Measurements from ENCODE around the gene NPW.
A peak's percentile ranks its signal among the peaks of the same experiment; 100 is the strongest.
"Not testable (repeated sequence)": the region's sequence is repeated elsewhere in the genome, so short reads cannot be mapped to it uniquely, and the experiment has no call there.

NPW gene

GRCh38 chr16:2023092-2024031, 3.8 kb downstream of the NPW start:
- DNase-seq = peak; percentile 86 to 98 (median 91)

GRCh38 chr16:2024032-2024420, 4.4 kb downstream of the NPW start:
- no peak for DNase-seq

GRCh38 chr16:2025251-2025650, 5.7 kb downstream of the NPW start:
- no peak for DNase-seq

GRCh38 chr16:2025878-2026460, 6.4 kb downstream of the NPW start:
- no peak for DNase-seq

GRCh38 chr16:2026461-2027023, 7.0 kb downstream of the NPW start, which contains the start of gene NHERF2:
Gene NHERF2, plus strand, starts transcription at chr16:2026902. Its CDS starts 104 bp downstream, at chr16:2027006.
- peak in 2 of 5 experiments; percentile 27 to 42 for DNase-seq

- peak in 1 of 5 experiments; percentile 19 for DNase-seq
Observed at GRCh38 chr16:2027024-2028010, 7.7 kb downstream of the NPW start.

- no peak for DNase-seq
Observed at GRCh38 chr16:2028146-2028545, 8.6 kb downstream of the NPW start.

GRCh38 chr16:2028620-2029220, 9.1 kb downstream of the NPW start:
- DNase-seq = no peak

GRCh38 chr16:2029350-2029749, 9.8 kb downstream of the NPW start:
- DNase-seq = no peak

GRCh38 chr16:2030036-2030435, 10.5 kb downstream of the NPW start:
- no peak for DNase-seq

GRCh38 chr16:2031081-2031577, 11.5 kb downstream of the NPW start:
- DNase-seq = no peak

- no peak for DNase-seq
Observed at GRCh38 chr16:2032285-2033056, 12.9 kb downstream of the NPW start.

- no peak for DNase-seq
Observed at GRCh38 chr16:2033057-2033908, 13.7 kb downstream of the NPW start.

GRCh38 chr16:2033909-2034695, 14.5 kb downstream of the NPW start:
- DNase-seq = not testable (repeated sequence)

GRCh38 chr16:2034696-2035430, 15.3 kb downstream of the NPW start:
- DNase-seq = no peak

GRCh38 chr16:2035431-2036199, 16.0 kb downstream of the NPW start:
- DNase-seq = no peak

GRCh38 chr16:2036200-2036966, 16.8 kb downstream of the NPW start:
- DNase-seq = no peak

Measured in T-helper 2 cell (primary cell).